Activated CD4-positive, alpha-beta memory T cell treated with anti-CD3 and anti-CD28 coated beads for 36 hours (primary cell): ENCODE data around the gene ADAMTSL3. TPM values are rescaled to one million over a fixed set of nuclear protein-coding genes. Genes with fewer than 3 reads are reported as not detected.

Experiments
- total RNA-seq, 2 experiments: library from RNA; stranded (reverse); gene quantifications; one replicate each; pipeline ENCODE4 v1.2.3, GENCODE V29; 2021

ADAMTSL3 gene
- total RNA-seq, 2 experiments from 2014 or later = not detected

Other genes starting within 250 kb of the ADAMTSL3 start
- gene SH3GL3, start 206.8 kb upstream of the ADAMTSL3 start, total RNA-seq = not detected